ENCODE data around the gene RASSF6.
"Not testable (repeated sequence)": the region's sequence is repeated elsewhere in the genome, so short reads cannot be mapped to it uniquely, and the experiment has no call there.

- TF ChIP-seq, protein P1, sequence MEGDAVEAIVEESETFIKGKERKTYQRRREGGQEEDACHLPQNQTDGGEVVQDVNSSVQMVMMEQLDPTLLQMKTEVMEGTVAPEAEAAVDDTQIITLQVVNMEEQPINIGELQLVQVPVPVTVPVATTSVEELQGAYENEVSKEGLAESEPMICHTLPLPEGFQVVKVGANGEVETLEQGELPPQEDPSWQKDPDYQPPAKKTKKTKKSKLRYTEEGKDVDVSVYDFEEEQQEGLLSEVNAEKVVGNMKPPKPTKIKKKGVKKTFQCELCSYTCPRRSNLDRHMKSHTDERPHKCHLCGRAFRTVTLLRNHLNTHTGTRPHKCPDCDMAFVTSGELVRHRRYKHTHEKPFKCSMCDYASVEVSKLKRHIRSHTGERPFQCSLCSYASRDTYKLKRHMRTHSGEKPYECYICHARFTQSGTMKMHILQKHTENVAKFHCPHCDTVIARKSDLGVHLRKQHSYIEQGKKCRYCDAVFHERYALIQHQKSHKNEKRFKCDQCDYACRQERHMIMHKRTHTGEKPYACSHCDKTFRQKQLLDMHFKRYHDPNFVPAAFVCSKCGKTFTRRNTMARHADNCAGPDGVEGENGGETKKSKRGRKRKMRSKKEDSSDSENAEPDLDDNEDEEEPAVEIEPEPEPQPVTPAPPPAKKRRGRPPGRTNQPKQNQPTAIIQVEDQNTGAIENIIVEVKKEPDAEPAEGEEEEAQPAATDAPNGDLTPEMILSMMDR (IDR thresholded peaks at IDR 0.05; ENCODE audit: low read depth, low read length), result not testable (repeated sequence)
- TF ChIP-seq POLR2A (IDR thresholded peaks at IDR 0.05; ENCODE audit: extremely low read depth, insufficient read length); MYC (IDR thresholded peaks at IDR 0.05; ENCODE audit: low read depth, low read length): not testable (repeated sequence)
- TF ChIP-seq, protein P2, sequence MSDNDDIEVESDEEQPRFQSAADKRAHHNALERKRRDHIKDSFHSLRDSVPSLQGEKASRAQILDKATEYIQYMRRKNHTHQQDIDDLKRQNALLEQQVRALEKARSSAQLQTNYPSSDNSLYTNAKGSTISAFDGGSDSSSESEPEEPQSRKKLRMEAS (IDR thresholded peaks at IDR 0.05; ENCODE audit: low read depth, low read length), result not testable (repeated sequence)
Observed at GRCh38 chr4:73597183-73597582, 23.1 kb downstream of the RASSF6 start.
